GM19438 (cell line): ENCODE data around the gene UCP3.

Experiments used
- ATAC-seq: cut with Tn5 transposase; IDR thresholded peaks from one replicate; pipeline ENCODE4 v1.9.1; 2021; ENCODE audit warnings: low read depth; ENCODE audit not compliant: unreplicated experiment

UCP3 gene

GRCh38 chr11:73980001-73980961, 28.6 kb downstream of the UCP3 start:
- peak; percentile 44 for ATAC-seq

GRCh38 chr11:73978576-73979086, 30.3 kb downstream of the UCP3 start:
- no peak for ATAC-seq

- ATAC-seq: no peak
Observed at GRCh38 chr11:73977856-73978519, 30.9 kb downstream of the UCP3 start.

- no peak for ATAC-seq
Observed at GRCh38 chr11:73976451-73977151, 32.3 kb downstream of the UCP3 start.

GRCh38 chr11:73975479-73975757, 33.5 kb downstream of the UCP3 start:
- no peak for ATAC-seq

- ATAC-seq: no peak
Observed at GRCh38 chr11:73974604-73975478, 34.0 kb downstream of the UCP3 start.

GRCh38 chr11:73972620-73973449, 36.0 kb downstream of the UCP3 start:
- ATAC-seq: no peak

GRCh38 chr11:73972187-73972586, 36.7 kb downstream of the UCP3 start:
- ATAC-seq: no peak

DNA sequence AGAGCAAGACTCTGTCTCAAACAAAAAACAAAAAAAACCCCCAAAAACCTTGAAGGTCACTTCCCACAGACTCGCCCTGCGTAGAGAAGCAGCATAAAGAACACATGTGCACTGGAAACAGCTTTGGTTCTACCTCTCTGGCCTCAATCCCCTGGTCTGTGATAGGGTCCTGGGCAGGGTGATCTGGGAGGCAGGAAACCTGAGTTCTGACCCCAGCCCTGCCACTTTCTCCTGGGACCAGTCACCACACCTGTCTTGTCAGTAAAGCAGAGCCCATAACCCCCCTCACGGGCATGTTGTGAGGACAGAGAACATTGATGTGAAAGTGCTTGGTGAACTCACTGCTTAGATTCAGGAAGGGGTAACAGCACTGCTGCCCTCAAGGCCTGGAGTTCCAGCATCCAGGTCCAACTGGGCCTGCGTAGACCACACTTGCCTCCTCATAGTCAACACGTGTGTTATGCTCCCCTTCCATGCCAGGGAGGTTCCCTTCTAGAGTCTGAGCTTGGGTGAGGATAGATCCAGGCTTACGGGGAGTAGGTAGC, 37.6 kb downstream of the UCP3 start:
- no peak for ATAC-seq

GRCh38 chr11:73969991-73970800, 38.7 kb downstream of the UCP3 start:
- no peak for ATAC-seq

GRCh38 chr11:73969091-73969490, 39.8 kb downstream of the UCP3 start:
- no peak for ATAC-seq

- ATAC-seq: no peak
Observed at GRCh38 chr11:73968356-73968966, 40.4 kb downstream of the UCP3 start.

- no peak for ATAC-seq
Observed at GRCh38 chr11:73965764-73966121, 43.1 kb downstream of the UCP3 start.

- ATAC-seq: no peak
Observed at GRCh38 chr11:73965076-73965763, 43.7 kb downstream of the UCP3 start.

DNA sequence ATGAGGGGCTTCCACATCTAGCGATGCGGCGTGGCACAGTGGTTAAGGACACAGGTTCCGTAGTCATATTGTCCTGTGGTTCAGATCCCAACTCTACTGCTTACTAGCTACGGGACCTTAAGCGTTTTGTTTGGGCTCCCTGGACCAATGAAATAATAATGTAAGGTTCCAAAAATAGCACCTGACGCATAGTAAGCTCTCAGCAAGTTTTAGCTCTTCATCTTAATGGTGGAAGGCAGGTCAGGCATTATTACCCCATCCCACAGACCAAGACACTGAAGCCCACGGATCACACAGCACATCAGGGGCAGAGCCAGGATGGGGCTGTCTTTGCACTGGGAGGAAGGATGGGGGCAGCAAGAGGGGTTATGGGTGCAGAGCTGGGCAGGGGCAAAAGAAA, 45.0 kb downstream of the UCP3 start:
- ATAC-seq: no peak

DNA sequence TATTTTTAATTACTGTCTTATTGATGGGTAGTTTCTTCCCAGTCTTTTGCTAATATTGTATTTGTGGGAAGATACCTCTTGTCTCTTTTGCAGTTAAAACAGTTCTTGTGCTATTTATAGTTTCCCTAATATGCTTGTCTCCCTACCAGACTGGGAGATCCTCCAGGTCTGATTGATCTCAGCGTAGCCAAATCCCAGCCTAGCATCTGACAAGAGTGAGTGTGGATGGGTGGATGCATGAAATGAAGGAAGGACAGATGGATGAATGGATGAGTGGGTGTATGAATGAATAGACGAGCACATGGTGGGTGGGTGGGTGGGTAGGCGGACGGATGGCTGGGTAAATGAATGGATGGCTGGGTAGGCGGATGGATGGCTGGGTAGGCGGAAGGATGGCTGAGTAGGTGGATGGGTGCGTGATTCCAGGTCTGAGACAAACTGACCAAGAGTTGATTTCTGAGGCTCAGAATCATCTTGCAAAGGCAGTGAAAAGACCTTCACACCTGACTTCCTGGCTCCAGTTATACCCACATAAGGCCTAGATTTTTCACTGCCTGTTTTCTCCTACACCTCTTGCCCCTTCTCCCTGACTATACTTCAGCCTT, 46.7 kb downstream of the UCP3 start:
- no peak for ATAC-seq

DNA sequence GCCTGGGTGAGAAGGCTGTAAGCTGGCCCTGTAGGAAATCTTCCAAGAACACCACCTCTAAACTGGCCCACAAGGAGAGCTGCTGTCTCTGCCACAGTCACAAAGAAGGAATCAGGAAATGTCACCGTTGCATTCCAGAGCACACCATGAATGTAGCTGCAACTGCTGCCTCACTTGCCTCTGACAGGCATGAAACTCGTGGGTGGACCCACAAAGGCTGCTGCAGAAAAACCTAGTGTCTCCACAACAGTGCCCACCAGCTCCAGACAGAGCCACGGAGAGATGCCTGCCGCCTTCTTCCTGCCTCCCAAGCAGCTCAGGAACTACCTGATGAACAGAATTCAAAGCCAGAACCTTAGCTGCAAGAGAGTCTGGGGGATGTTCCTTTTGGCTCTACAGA, 47.6 kb downstream of the UCP3 start:
- no peak for ATAC-seq
